IMR-90 (cell line): ENCODE data around the gene UAP1. TPM values are rescaled to one million over a fixed set of nuclear protein-coding genes. Genes with fewer than 3 reads are reported as not detected.

Source experiments
- ATAC-seq: fragments of 200-7000 bp; cut with Tn5 transposase; 2 replicates; pipeline ENCODE4 v1.9.1; 2020; ENCODE audit warnings: low read depth, mild to moderate bottlenecking, moderate library complexity
- BruUV-seq: library from RNA; stranded (reverse); fragments of 400-500 nt; replicated peaks from 2 replicates; lab custom pipeline; 2021; lab: Mats Ljungman, UMichigan
- CTCF ChIA-PET: fragments of 300-600 bp; formaldehyde crosslinking; extraction: SDS; loops from one replicate; lab custom pipeline; 2021; ENCODE audit warnings: antibody characterized with exemption; lab: Yijun Ruan, JAX
- POLR2A ChIA-PET: fragments of 300-600 bp; sonication (Branson Sonifier 250); formaldehyde crosslinking; loops from one replicate; lab custom pipeline; 2022; ENCODE audit warnings: antibody characterized with exemption; ENCODE audit not compliant: unreplicated experiment; lab: Charles Lee
- DNase-seq: peaks from one replicate; pipeline ENCODE4 v3.0.0; 2013
- H2AFZ ChIP-seq: replicated peaks from 2 replicates; pipeline ENCODE3; 2013; ENCODE audit warnings: low read length, mild to moderate bottlenecking; ENCODE audit not compliant: poor library complexity
- H2AK5ac ChIP-seq: 2 replicates; pipeline ENCODE4 v1.6.1; 2013; ENCODE audit warnings: low read depth, low read length, inconsistent platforms
- H2AK9ac ChIP-seq: replicated peaks from 2 replicates; pipeline ENCODE3; 2013; ENCODE audit warnings: mild to moderate bottlenecking, low read depth, low read length, moderate library complexity; ENCODE audit not compliant: poor library complexity
- H2BK120ac ChIP-seq: 2 replicates; pipeline ENCODE4 v1.6.1; 2013; ENCODE audit warnings: low read depth, low read length, inconsistent platforms
- H2BK15ac ChIP-seq: 3 replicates; pipeline ENCODE4 v1.6.1; 2013; ENCODE audit warnings: low read depth, low read length, inconsistent platforms
- H2BK20ac ChIP-seq: 2 replicates; pipeline ENCODE4 v1.6.1; 2013; ENCODE audit warnings: low read depth, mild to moderate bottlenecking, inconsistent platforms, low read length, moderate library complexity
- H2BK5ac ChIP-seq: 2 replicates; pipeline ENCODE4 v1.6.1; 2013; ENCODE audit warnings: mild to moderate bottlenecking, low read depth, low read length, inconsistent platforms; ENCODE audit not compliant: poor library complexity, severe bottlenecking
- H3K14ac ChIP-seq: replicated peaks from 2 replicates; pipeline ENCODE4 v1.6.1; 2013; ENCODE audit warnings: low read depth, low read length, inconsistent platforms
- H3K18ac ChIP-seq: 2 replicates; pipeline ENCODE4 v1.6.1; 2013; ENCODE audit warnings: low read depth, low read length, control low read depth
- H3K23ac ChIP-seq: 2 replicates; pipeline ENCODE4 v1.6.1; 2013; ENCODE audit warnings: low read depth, low read length, inconsistent platforms
- H3K27ac ChIP-seq: 2 replicates; pipeline ENCODE4 v1.5.1; 2013; ENCODE audit warnings: mild to moderate bottlenecking, control low read depth, low read length; ENCODE audit not compliant: insufficient read depth
- H3K27me3 ChIP-seq: 2 replicates; pipeline ENCODE4 v1.6.1; 2013; ENCODE audit warnings: low read length; ENCODE audit not compliant: control insufficient read depth, insufficient read depth
- H3K36me3 ChIP-seq: 2 replicates; pipeline ENCODE4 v1.6.1; 2013; ENCODE audit warnings: low read length, mixed read lengths; ENCODE audit not compliant: control insufficient read depth, insufficient read depth
- H3K4ac ChIP-seq: 2 replicates; pipeline ENCODE4 v1.6.1; 2013; ENCODE audit warnings: low read depth, low read length, inconsistent platforms
- H3K4me1 ChIP-seq: 2 replicates; pipeline ENCODE4 v1.6.1; 2013; ENCODE audit warnings: low read length, mixed read lengths; ENCODE audit not compliant: control insufficient read depth, insufficient read depth
- H3K4me2 ChIP-seq: 2 replicates; pipeline ENCODE4 v1.6.1; 2013; ENCODE audit warnings: low read depth, mild to moderate bottlenecking, control low read depth, low read length, moderate library complexity
- H3K4me3 ChIP-seq: 2 replicates; pipeline ENCODE4 v1.5.1; 2013; ENCODE audit warnings: low read depth, mild to moderate bottlenecking, control low read depth, low read length, moderate library complexity; ENCODE audit not compliant: insufficient read depth
- H3K56ac ChIP-seq: 2 replicates; pipeline ENCODE4 v1.6.1; 2013; ENCODE audit warnings: low read length, inconsistent platforms; ENCODE audit not compliant: insufficient read depth; ENCODE audit errors: extremely low read depth
- H3K79me1 ChIP-seq, 2 experiments: 2 replicates each; pipeline ENCODE4 v1.6.1; 2013; ENCODE audit warnings: low read length in 2 of 2, inconsistent platforms in 1 of 2, low read depth in 1 of 2
- H3K9ac ChIP-seq: 2 replicates; pipeline ENCODE4 v1.6.1; 2013; ENCODE audit warnings: low read depth, low read length, control low read depth
- H3K9me1 ChIP-seq: 2 replicates; pipeline ENCODE4 v1.6.1; 2013; ENCODE audit warnings: low read length, inconsistent platforms; ENCODE audit not compliant: insufficient read depth
- H3K9me3 ChIP-seq: 2 replicates; pipeline ENCODE4 v1.6.1; 2013; ENCODE audit warnings: low read length; ENCODE audit not compliant: control insufficient read depth, insufficient read depth
- H4K20me1 ChIP-seq: 2 replicates; pipeline ENCODE4 v1.6.1; 2013; ENCODE audit warnings: low read length, inconsistent platforms; ENCODE audit not compliant: insufficient read depth
- H4K5ac ChIP-seq: 2 replicates; pipeline ENCODE4 v1.6.1; 2013; ENCODE audit warnings: mild to moderate bottlenecking, low read depth, low read length, control low read depth
- H4K8ac ChIP-seq, 2 experiments: 2 replicates each; pipeline ENCODE4 v1.6.1; 2013; ENCODE audit warnings: low read depth in 2 of 2, low read length in 2 of 2, control low read depth in 1 of 2, inconsistent platforms in 1 of 2
- H4K91ac ChIP-seq: 2 replicates; pipeline ENCODE4 v1.6.1; 2013; ENCODE audit warnings: low read depth, low read length, inconsistent platforms; ENCODE audit not compliant: insufficient read depth
- POLR2A ChIP-seq: IDR thresholded peaks from 2 replicates; pipeline ENCODE4 v1.6.1; 2012; ENCODE audit warnings: mild to moderate bottlenecking, low read depth, low read length
- WGBS, 2 experiments: methylation state at CpG; one replicate each; pipeline versions ENCODE4 v1.1.5 to v1.1.7; 2013; ENCODE audit warnings: missing lambda C conversion rate in 2 of 2; ENCODE audit not compliant: insufficient read length in 1 of 2; ENCODE audit errors: extremely low coverage in 2 of 2; 5-methylcytosine and 5-hydroxymethylcytosine counted together
- dilution Hi-C: fragments of 300-500 bp; cut with HindIII; formaldehyde crosslinking; loops from one replicate; pipeline ENCODE4 v1.14.3; 2018; ENCODE audit warnings: low sequenced_read_pairs; ENCODE audit not compliant: unreplicated experiment
- in situ Hi-C: fragments of 300-500 bp; cut with MboI; formaldehyde crosslinking; loops from 3 replicates; pipeline ENCODE4 v1.14.3; 2019; ENCODE audit warnings: low sequenced_read_pairs, inconsistent platforms, mixed read lengths
- intact Hi-C: fragments of 100-400 bp; cut with micrococcal nuclease; formaldehyde crosslinking; loops from 2 replicates; pipeline ENCODE4 v1.10.0; 2022
- polyA plus RNA-seq, 3 experiments: library from polyadenylated mRNA; depleted of rRNA; stranded (reverse); fragments of >200 nt; gene quantifications; 2 replicates each; pipeline ENCODE4 v1.2.3, GENCODE V29; 2012; ENCODE audit warnings: low replicate concordance in 1 of 3
- total RNA-seq: library from RNA; depleted of rRNA; stranded (reverse); fragments of >200 nt; gene quantifications from 2 replicates; pipeline ENCODE4 v1.2.3, GENCODE V29; 2012
- TF ChIP-seq, protein P1 (sequence below): conservative IDR thresholded peaks from 2 replicates; pipeline ENCODE4 v1.5.1; 2012; ENCODE audit warnings: mild to moderate bottlenecking, low read depth, low read length, improper control_type of control experiment

UAP1 gene
- total and polyA plus RNA-seq, 2 of the 4 experiments (the other 2 are of a cell fraction), result 93.4 to 196 TPM

DNA sequence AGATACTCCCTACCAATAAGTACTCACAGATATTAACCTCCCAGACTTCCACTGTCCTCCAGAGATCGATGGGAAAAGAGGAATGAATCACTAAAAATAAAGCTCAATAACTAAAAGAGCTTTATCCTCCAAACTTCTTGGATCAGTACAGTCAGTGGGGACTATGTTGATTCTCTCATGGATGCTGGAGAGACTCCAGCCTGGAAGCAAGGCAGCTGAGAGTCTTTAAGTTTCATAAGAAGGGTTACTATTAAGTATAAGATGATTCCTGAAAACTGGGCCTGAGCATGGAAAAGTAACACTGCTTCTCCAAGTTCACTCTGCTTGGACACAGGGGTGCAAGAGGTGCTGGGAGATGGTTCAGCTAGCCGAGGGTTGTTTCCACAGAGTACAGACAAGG lies 64.6 kb downstream of the UAP1 start:
- H3K56ac ChIP-seq, result no peak overlapping the region
- H4K20me1 ChIP-seq, result no peaks in the 10 kb centered on the region
- dilution Hi-C loops (no loop called here), intact Hi-C loops (no loop called here), in situ Hi-C loops (no loop called here)
- H2BK20ac ChIP-seq, result peak overlapping the region; percentile 7; the same call in 1 of the 2 replicates
- peaks cover 0 to 11% of the 10 kb centered on the region in 2 experiments; a peak in 2 of 4 replicates for H3K79me1 ChIP-seq
- H2AK5ac ChIP-seq, result no peak overlapping the region
- H2AFZ ChIP-seq, result peak overlapping the region; percentile 60
- H4K5ac ChIP-seq, result peak overlapping the region; percentile 96
- H3K4me3 ChIP-seq, result no peak overlapping the region
- peak overlapping the region; percentile 3; the same call in 1 of the 2 replicates for H4K91ac ChIP-seq
- H3K36me3 ChIP-seq, result no peaks in the 10 kb centered on the region
- H3K9me1 ChIP-seq, result peaks cover 11% of the 10 kb centered on the region
- H3K4ac ChIP-seq, result peak overlapping the region; percentile 25
- POLR2A ChIA-PET, result no interaction called here
- CTCF ChIA-PET, result interaction anchor here (0.5 kb wide), 1 partner anchor 191 kb away, joined by 3 read pairs; no protein-coding TSS in a partner anchor
- H2BK5ac ChIP-seq, result peak overlapping the region; percentile 19
- no peaks in the 10 kb centered on the region for H3K27me3 ChIP-seq
- peak overlapping the region; percentile 22 to 58; a peak in 3 of 4 replicates for H4K8ac ChIP-seq
- TF ChIP-seq, protein P1, sequence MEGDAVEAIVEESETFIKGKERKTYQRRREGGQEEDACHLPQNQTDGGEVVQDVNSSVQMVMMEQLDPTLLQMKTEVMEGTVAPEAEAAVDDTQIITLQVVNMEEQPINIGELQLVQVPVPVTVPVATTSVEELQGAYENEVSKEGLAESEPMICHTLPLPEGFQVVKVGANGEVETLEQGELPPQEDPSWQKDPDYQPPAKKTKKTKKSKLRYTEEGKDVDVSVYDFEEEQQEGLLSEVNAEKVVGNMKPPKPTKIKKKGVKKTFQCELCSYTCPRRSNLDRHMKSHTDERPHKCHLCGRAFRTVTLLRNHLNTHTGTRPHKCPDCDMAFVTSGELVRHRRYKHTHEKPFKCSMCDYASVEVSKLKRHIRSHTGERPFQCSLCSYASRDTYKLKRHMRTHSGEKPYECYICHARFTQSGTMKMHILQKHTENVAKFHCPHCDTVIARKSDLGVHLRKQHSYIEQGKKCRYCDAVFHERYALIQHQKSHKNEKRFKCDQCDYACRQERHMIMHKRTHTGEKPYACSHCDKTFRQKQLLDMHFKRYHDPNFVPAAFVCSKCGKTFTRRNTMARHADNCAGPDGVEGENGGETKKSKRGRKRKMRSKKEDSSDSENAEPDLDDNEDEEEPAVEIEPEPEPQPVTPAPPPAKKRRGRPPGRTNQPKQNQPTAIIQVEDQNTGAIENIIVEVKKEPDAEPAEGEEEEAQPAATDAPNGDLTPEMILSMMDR, result no peak
- no peak for TF ChIP-seq POLR2A
- no peak overlapping the region for H2BK15ac ChIP-seq
- ATAC-seq, result peak; percentile 15; the same call in 1 of the 2 replicates
- no peak overlapping the region for H2AK9ac ChIP-seq
- no TSS peak for BruUV-seq
- H3K23ac ChIP-seq, result peak overlapping the region; percentile 8; the same call in 1 of the 2 replicates
- peak overlapping the region; percentile 77 for H3K18ac ChIP-seq
- H3K9ac ChIP-seq, result peak overlapping the region; percentile 55
- peaks cover 12% of the 10 kb centered on the region for H3K4me1 ChIP-seq
- peak; percentile 33 for DNase-seq
- peak overlapping the region; percentile 96 for H3K4me2 ChIP-seq
- H3K27ac ChIP-seq, result peak overlapping the region; percentile 65; the same call in 1 of the 2 replicates
- H3K9me3 ChIP-seq, result no peaks in the 10 kb centered on the region
- H2BK120ac ChIP-seq, result peak overlapping the region; percentile 9; the same call in 1 of the 2 replicates
- H3K14ac ChIP-seq, result peak overlapping the region; percentile 17
- WGBS, 2 experiments, result 14% methylated on average over 1 of the region's 2 CpGs; no CpG with 5 or more reads in 1 of the 2 experiments
